ENCODE measurements around the gene SMPD2.

The SMPD2 gene

DNA sequence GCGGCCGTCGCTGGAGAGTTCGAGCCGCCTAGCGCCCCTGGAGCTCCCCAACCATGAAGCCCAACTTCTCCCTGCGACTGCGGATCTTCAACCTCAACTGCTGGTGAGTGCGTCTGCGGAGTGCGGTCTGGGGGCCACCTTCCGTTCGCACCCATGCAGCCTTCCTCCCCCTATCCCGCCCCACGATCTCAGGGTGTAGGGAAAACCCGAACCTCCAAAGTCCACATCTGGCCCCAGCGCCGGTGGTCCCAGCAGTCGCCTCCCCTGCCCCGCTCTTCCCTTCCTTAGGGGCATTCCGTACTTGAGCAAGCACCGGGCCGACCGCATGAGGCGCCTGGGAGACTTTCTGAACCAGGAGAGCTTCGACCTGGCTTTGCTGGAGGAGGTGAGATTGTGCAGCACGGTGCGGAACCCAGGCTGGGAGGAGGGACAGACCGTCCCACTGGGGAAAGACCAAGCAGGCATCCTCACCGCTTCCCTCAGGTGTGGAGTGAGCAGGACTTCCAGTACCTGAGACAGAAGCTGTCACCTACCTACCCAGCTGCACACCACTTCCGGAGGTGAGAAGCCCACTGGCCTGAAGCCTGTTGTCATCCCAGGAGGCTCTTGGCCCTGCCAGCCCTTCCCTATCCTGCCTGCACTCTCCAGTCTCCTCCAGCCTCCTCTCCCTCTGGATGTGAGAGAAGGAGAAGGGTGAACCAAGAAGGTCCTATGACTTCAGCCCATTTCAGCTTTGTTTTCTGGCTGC is 719 bp downstream of the SMPD2 start:
- H3K27me3 ChIP-seq (ENCODE audit: low read length), result no peaks in the 10 kb centered on the region; the same call in 1 of the 2 replicates
- no peaks in the 10 kb centered on the region for H3K9me2 ChIP-seq (replicated peaks; ENCODE audit: insufficient read depth, low read length)
- peak overlapping the region; percentile 96 for H2AFZ ChIP-seq (ENCODE audit: low read depth, low read length, severe bottlenecking)
- H3K9ac ChIP-seq (ENCODE audit: low read length), result peak overlapping the region; percentile 97
- no peaks in the 10 kb centered on the region for H4K20me1 ChIP-seq (ENCODE audit: low read depth, low read length)
- 0 out of 2 replicates have a peak, but pooled peaks cover 4% of the 10 kb centered on the region for H3F3A ChIP-seq (ENCODE audit: insufficient read depth)
- H3K9me3 ChIP-seq (ENCODE audit: insufficient read depth, low read length), result no peaks in the 10 kb centered on the region
- H3K27ac ChIP-seq (ENCODE audit: low read depth, low read length), result peak overlapping the region; percentile 62
- H3K4me3 ChIP-seq (ENCODE audit: insufficient read depth, low read length, poor library complexity, severe bottlenecking), result peak overlapping the region; percentile 99
- H3K36me3 ChIP-seq (ENCODE audit: low read length), result no peaks in the 10 kb centered on the region
- TF ChIP-seq CTCF (IDR thresholded peaks at IDR 0.05; ENCODE audit: insufficient read depth, low read length, poor library complexity, severe bottlenecking) (peak; percentile 19), EZH2phosphoT487 (conservative IDR thresholded peaks at IDR 0.05; ENCODE audit: low read length) (no peak)
- H3K79me2 ChIP-seq (ENCODE audit: insufficient read depth, low read length), result no peaks in the 10 kb centered on the region
- peak overlapping the region; percentile 61 for H3K4me2 ChIP-seq (ENCODE audit: low read depth, low read length, poor library complexity, severe bottlenecking)

- H3K27me3 ChIP-seq (ENCODE audit: low read length), result no peaks in the 10 kb centered on the region; the same call in 1 of the 2 replicates
- TF ChIP-seq EZH2phosphoT487 (conservative IDR thresholded peaks at IDR 0.05; ENCODE audit: low read length) (no peak), CTCF (IDR thresholded peaks at IDR 0.05; ENCODE audit: insufficient read depth, low read length, poor library complexity, severe bottlenecking) (no peak)
- H3K36me3 ChIP-seq (ENCODE audit: low read length), result no peaks in the 10 kb centered on the region
- no peaks in the 10 kb centered on the region for H4K20me1 ChIP-seq (ENCODE audit: low read depth, low read length)
- 0 out of 2 replicates have a peak, but pooled peaks cover 4% of the 10 kb centered on the region for H3F3A ChIP-seq (ENCODE audit: insufficient read depth)
- no peak overlapping the region for H3K9ac ChIP-seq (ENCODE audit: low read length)
- H3K4me2 ChIP-seq (ENCODE audit: low read depth, low read length, poor library complexity, severe bottlenecking), result no peak overlapping the region
- H3K27ac ChIP-seq (ENCODE audit: low read depth, low read length), result no peak overlapping the region
- H3K9me3 ChIP-seq (ENCODE audit: insufficient read depth, low read length), result no peaks in the 10 kb centered on the region
- no peak overlapping the region for H3K4me3 ChIP-seq (ENCODE audit: insufficient read depth, low read length, poor library complexity, severe bottlenecking)
- no peaks in the 10 kb centered on the region for H3K79me2 ChIP-seq (ENCODE audit: insufficient read depth, low read length)
- H3K9me2 ChIP-seq (replicated peaks; ENCODE audit: insufficient read depth, low read length), result no peaks in the 10 kb centered on the region
- no peak overlapping the region for H2AFZ ChIP-seq (ENCODE audit: low read depth, low read length, severe bottlenecking)
Measured at GRCh38 chr6:109442393-109442924, 1.9 kb downstream of the SMPD2 start.

GRCh38 chr6:109443425-109443950 is 3.0 kb downstream of the SMPD2 start:
- H3K27ac ChIP-seq (ENCODE audit: low read depth, low read length), result no peak overlapping the region
- no peak overlapping the region for H3K9ac ChIP-seq (ENCODE audit: low read length)
- H3K27me3 ChIP-seq (ENCODE audit: low read length), result no peaks in the 10 kb centered on the region; the same call in 1 of the 2 replicates
- no peaks in the 10 kb centered on the region for H3K9me3 ChIP-seq (ENCODE audit: insufficient read depth, low read length)
- no peaks in the 10 kb centered on the region for H3K36me3 ChIP-seq (ENCODE audit: low read length)
- no peak overlapping the region for H2AFZ ChIP-seq (ENCODE audit: low read depth, low read length, severe bottlenecking)
- no peak overlapping the region for H3K4me2 ChIP-seq (ENCODE audit: low read depth, low read length, poor library complexity, severe bottlenecking)
- no peaks in the 10 kb centered on the region for H3K9me2 ChIP-seq (replicated peaks; ENCODE audit: insufficient read depth, low read length)
- H3K79me2 ChIP-seq (ENCODE audit: insufficient read depth, low read length), result no peaks in the 10 kb centered on the region
- H3F3A ChIP-seq (ENCODE audit: insufficient read depth), result 0 out of 2 replicates have a peak, but pooled peaks cover 4% of the 10 kb centered on the region
- TF ChIP-seq CTCF (IDR thresholded peaks at IDR 0.05; ENCODE audit: insufficient read depth, low read length, poor library complexity, severe bottlenecking) (no peak), EZH2phosphoT487 (conservative IDR thresholded peaks at IDR 0.05; ENCODE audit: low read length) (no peak)
- H3K4me3 ChIP-seq (ENCODE audit: insufficient read depth, low read length, poor library complexity, severe bottlenecking), result no peak overlapping the region
- no peaks in the 10 kb centered on the region for H4K20me1 ChIP-seq (ENCODE audit: low read depth, low read length)
